NCI-H1417 (cell line): ENCODE data around the gene AFF3.
A peak's percentile ranks its signal among the peaks of the same experiment; 100 is the strongest.
"Not testable (repeated sequence)": the region's sequence is repeated elsewhere in the genome, so short reads cannot be mapped to it uniquely, and the experiment has no call there.

ENCODE experiments used
- DNase-seq, 3 experiments: peaks; one replicate each; lab custom pipeline; 2025; lab: John Stamatoyannopoulos, UW

Gene AFF3

GRCh38 chr2:99928470-99929053 lies 213.8 kb downstream of the AFF3 start:
- DNase-seq: no peak

GRCh38 chr2:99927690-99928207 lies 214.6 kb downstream of the AFF3 start:
- not testable (repeated sequence) for DNase-seq

GRCh38 chr2:99926986-99927385 lies 215.4 kb downstream of the AFF3 start:
- DNase-seq: no peak

- no peak for DNase-seq
Observed at GRCh38 chr2:99925960-99926359, 216.4 kb downstream of the AFF3 start.

GRCh38 chr2:99922664-99923063 lies 219.7 kb downstream of the AFF3 start:
- no peak for DNase-seq

GRCh38 chr2:99921903-99922302 lies 220.5 kb downstream of the AFF3 start:
- DNase-seq: no peak

- DNase-seq: peak in 2 of 3 experiments; percentile 3 to 78
Observed at GRCh38 chr2:99918389-99918788, 224.0 kb downstream of the AFF3 start.

GRCh38 chr2:99915108-99915675 lies 227.2 kb downstream of the AFF3 start:
- DNase-seq: no peak

- DNase-seq: no peak
Observed at GRCh38 chr2:99911736-99912135, 230.7 kb downstream of the AFF3 start.

GRCh38 chr2:99910902-99911301 lies 231.5 kb downstream of the AFF3 start:
- no peak for DNase-seq

GRCh38 chr2:99905636-99906035 lies 236.8 kb downstream of the AFF3 start:
- DNase-seq: no peak

GRCh38 chr2:99905025-99905424 lies 237.4 kb downstream of the AFF3 start:
- DNase-seq: no peak

- DNase-seq: no peak
Observed at GRCh38 chr2:99903981-99904380, 238.4 kb downstream of the AFF3 start.

- no peak for DNase-seq
Observed at GRCh38 chr2:99900556-99900955, 241.8 kb downstream of the AFF3 start.

GRCh38 chr2:99899882-99900281 lies 242.5 kb downstream of the AFF3 start:
- DNase-seq: peak in 1 of 3 experiments; percentile 63

- DNase-seq: no peak
Observed at GRCh38 chr2:99899058-99899855, 243.1 kb downstream of the AFF3 start.

- no peak for DNase-seq
Observed at GRCh38 chr2:99898336-99899048, 243.9 kb downstream of the AFF3 start.

GRCh38 chr2:99891428-99891780 lies 251.0 kb downstream of the AFF3 start:
- DNase-seq: peak in 1 of 3 experiments; percentile 2

GRCh38 chr2:99890568-99891427 lies 251.6 kb downstream of the AFF3 start:
- no peak for DNase-seq

GRCh38 chr2:99888617-99889016 lies 253.8 kb downstream of the AFF3 start:
- no peak for DNase-seq

- no peak for DNase-seq
Observed at GRCh38 chr2:99886418-99886817, 256.0 kb downstream of the AFF3 start.
